ENCODE measurements around the gene TFPT. TPM values are rescaled to one million over a fixed set of nuclear protein-coding genes. Genes with fewer than 3 reads are reported as not detected.

The TFPT gene
- total and polyA plus RNA-seq, 10 of the 15 experiments (the other 5 are each of a cell fraction or from before 2014, with no cell fraction given): 1.7 to 40.2 (median 25.6) TPM

GRCh38 chr19:54106716-54107115 is 8.7 kb downstream of the TFPT start:
- Histone ChIP-seq H3K4me1 (ENCODE audit: control insufficient read depth, insufficient read depth, low read length) (no peaks in the 10 kb centered on the region), H3K4me3 (no peak overlapping the region), H3K27ac (ENCODE audit: control insufficient read depth, insufficient read depth) (no peak overlapping the region), H3K36me3 (ENCODE audit: control insufficient read depth in 2 of 2, insufficient read depth in 2 of 2, low read length in 1 of 2) (peaks cover 16 to 17% of the 10 kb centered on the region in 2 experiments; a peak in 3 of 4 replicates), H3K79me2 (ENCODE audit: control insufficient read depth, insufficient read depth, low read length) (peaks cover 9% of the 10 kb centered on the region), H3K27me3 (replicated peaks in 1 of 2; ENCODE audit: control insufficient read depth in 2 of 2, insufficient read depth in 2 of 2, low read length in 1 of 2) (no peaks in the 10 kb centered on the region), H2AFZ (ENCODE audit: control insufficient read depth, low read depth, low read length) (no peak overlapping the region), H3K9me3 (replicated peaks; ENCODE audit: control insufficient read depth, insufficient read depth, low read length) (no peaks in the 10 kb centered on the region), H4K20me1 (ENCODE audit: control insufficient read depth, insufficient read depth) (no peaks in the 10 kb centered on the region; the same call in 1 of the 2 replicates), H3K4me2 (ENCODE audit: control insufficient read depth, insufficient read depth) (no peak overlapping the region), H3K9ac (ENCODE audit: control insufficient read depth, insufficient read depth, low read length) (no peak overlapping the region)
- POLR2A ChIA-PET: no interaction called here
- DNase-seq (ENCODE audit: low read depth, low spot score) (no peak), ATAC-seq (no peak), FAIRE-seq (no peak)
- RAD21 ChIA-PET (ENCODE audit: unreplicated experiment): no interaction called here
- CTCF ChIA-PET: interaction anchor here (1.2 kb wide), 1 partner anchor 122 kb away, joined by 3 read pairs; no protein-coding TSS in a partner anchor
- intact Hi-C loops (cut with micrococcal nuclease; ENCODE audit: unreplicated experiment): loop anchor here (10.0 kb wide), 2 partner anchors 582 to 1002 kb away; partner anchors contain the start of gene ZNF160
- WGBS (ENCODE audit: insufficient coverage, insufficient replicate concordance, low lambda C conversion rate, missing lambda C conversion rate): 98% methylated on average over 10 of the region's 15 CpGs
- no TSS peak for BruUV-seq (replicated peaks)
- in situ Hi-C loops (cut with MboI): no loop called here
- TF ChIP-seq SUPT20H (IDR thresholded peaks at IDR 0.05; ENCODE audit: borderline replicate concordance, control insufficient read depth, low read depth, low read length): no peak
- TF ChIP-seq RB1 (IDR thresholded peaks at IDR 0.05; ENCODE audit: borderline replicate concordance): no peak
- TF ChIP-seq ATF3 (IDR thresholded peaks at IDR 0.05; ENCODE audit: borderline replicate concordance, extremely low read depth, low read depth, low read length): no peak
- SMC1A ChIA-PET (ENCODE audit: uncharacterized antibody, unreplicated experiment): no interaction called here

- intact Hi-C loops (cut with micrococcal nuclease; ENCODE audit: unreplicated experiment): loop anchor here (10.0 kb wide), 2 partner anchors 581 to 1001 kb away; partner anchors contain the start of gene ZNF160
- WGBS (ENCODE audit: insufficient coverage, insufficient replicate concordance, low lambda C conversion rate, missing lambda C conversion rate): 84% methylated on average over 10 of the region's 10 CpGs
- POLR2A ChIA-PET: no interaction called here
Observed at GRCh38 chr19:54105796-54106195, 9.7 kb downstream of the TFPT start.

More at GRCh38 chr19:54105796-54106195, 9.7 kb downstream of the TFPT start:
- H3K79me2 ChIP-seq (ENCODE audit: control insufficient read depth, insufficient read depth, low read length): peaks cover 9% of the 10 kb centered on the region
- H3K4me1 ChIP-seq (ENCODE audit: control insufficient read depth, insufficient read depth, low read length): no peaks in the 10 kb centered on the region
- no peaks in the 10 kb centered on the region for H3K27me3 ChIP-seq (replicated peaks in 1 of 2; ENCODE audit: control insufficient read depth in 2 of 2, insufficient read depth in 2 of 2, low read length in 1 of 2)
- DNase-seq (ENCODE audit: low read depth, low spot score): no peak
- ChIA-PET CTCF (no interaction called here), SMC1A (ENCODE audit: uncharacterized antibody, unreplicated experiment) (no interaction called here), RAD21 (ENCODE audit: unreplicated experiment) (no interaction called here)
- H3K36me3 ChIP-seq (ENCODE audit: control insufficient read depth in 2 of 2, insufficient read depth in 2 of 2, low read length in 1 of 2): peaks cover 14 to 16% of the 10 kb centered on the region in 2 experiments; a peak in 3 of 4 replicates
- no peak overlapping the region for H3K4me2 ChIP-seq (ENCODE audit: control insufficient read depth, insufficient read depth)
- BruUV-seq (replicated peaks): no TSS peak
- no peak overlapping the region for H3K9ac ChIP-seq (ENCODE audit: control insufficient read depth, insufficient read depth, low read length)
- ATAC-seq: no peak
- in situ Hi-C loops (cut with MboI): no loop called here
- FAIRE-seq: no peak
- no peak overlapping the region for H2AFZ ChIP-seq (ENCODE audit: control insufficient read depth, low read depth, low read length)
- no peaks in the 10 kb centered on the region; the same call in 1 of the 2 replicates for H4K20me1 ChIP-seq (ENCODE audit: control insufficient read depth, insufficient read depth)
- H3K27ac ChIP-seq (ENCODE audit: control insufficient read depth, insufficient read depth): no peak overlapping the region
- H3K9me3 ChIP-seq (replicated peaks; ENCODE audit: control insufficient read depth, insufficient read depth, low read length): no peaks in the 10 kb centered on the region
- TF ChIP-seq SP1 (IDR thresholded peaks at IDR 0.05; ENCODE audit: low read depth, low read length): no peak
- TF ChIP-seq POLR2A (IDR thresholded peaks at IDR 0.05; ENCODE audit: low read depth, low read length): 0 out of 2 replicates have a peak, but pooled peaks have one; percentile 20
- no peak for TF ChIP-seq RELB (IDR thresholded peaks at IDR 0.05; ENCODE audit: low read depth)
- TF ChIP-seq IKZF1 (conservative IDR thresholded peaks at IDR 0.05): no peak
- H3K4me3 ChIP-seq: no peak overlapping the region

Data from GM12878 (cell line).